Left ventricle myocardium inferior (tissue), 1 donor: ENCODE measurements around the gene ZNF326. TPM values are rescaled to one million over a fixed set of nuclear protein-coding genes. Genes with fewer than 3 reads are reported as not detected.
"Not testable (repeated sequence)": the region's sequence is repeated elsewhere in the genome, so short reads cannot be mapped to it uniquely, and the experiment has no call there.

Experiments
- DNase-seq: peaks from one replicate; pipeline ENCODE4 v3.0.0-alpha.2; 2020
- H3K27ac ChIP-seq: fragments of 200-600 bp; replicated peaks from 2 replicates; pipeline ENCODE4 v1.8.0; 2021
- H3K27me3 ChIP-seq: fragments of 200-600 bp; 2 replicates; pipeline ENCODE4 v1.8.0; 2021; ENCODE audit warnings: low read depth
- H3K36me3 ChIP-seq: fragments of 200-600 bp; 2 replicates; pipeline ENCODE4 v1.8.0; 2021
- H3K4me1 ChIP-seq: fragments of 200-600 bp; 2 replicates; pipeline ENCODE4 v1.8.0; 2021
- H3K4me3 ChIP-seq: fragments of 200-600 bp; 2 replicates; pipeline ENCODE4 v1.8.0; 2021; ENCODE audit warnings: mild to moderate bottlenecking, moderate library complexity
- H3K9me3 ChIP-seq: fragments of 200-600 bp; replicated peaks from 2 replicates; pipeline ENCODE4 v1.8.0; 2021
- intact Hi-C: fragments of 100-400 bp; cut with micrococcal nuclease; formaldehyde crosslinking; loops from one replicate; pipeline ENCODE4 v1.11.0; 2022
- total RNA-seq: library from RNA; stranded (reverse); fragmentation: NEBNext Ultra II Directional; extraction: Animal tissue kit (Norgen Biotek cat#: 25700); gene quantifications from one replicate; pipeline ENCODE4 v1.2.1, GENCODE V29; 2021
- TF ChIP-seq, protein P1 (sequence below): fragments of 200-600 bp; IDR thresholded peaks from 2 replicates; pipeline ENCODE4 v1.8.0; 2021; ENCODE audit warnings: antibody characterized with exemption, mild to moderate bottlenecking, borderline replicate concordance
- donor health status: DM: no; HTN: yes; CAD: no; lungs with severe emphysema.

Gene ZNF326
- total RNA-seq, 1 donor from 2014 or later = 18.1 TPM

DNA sequence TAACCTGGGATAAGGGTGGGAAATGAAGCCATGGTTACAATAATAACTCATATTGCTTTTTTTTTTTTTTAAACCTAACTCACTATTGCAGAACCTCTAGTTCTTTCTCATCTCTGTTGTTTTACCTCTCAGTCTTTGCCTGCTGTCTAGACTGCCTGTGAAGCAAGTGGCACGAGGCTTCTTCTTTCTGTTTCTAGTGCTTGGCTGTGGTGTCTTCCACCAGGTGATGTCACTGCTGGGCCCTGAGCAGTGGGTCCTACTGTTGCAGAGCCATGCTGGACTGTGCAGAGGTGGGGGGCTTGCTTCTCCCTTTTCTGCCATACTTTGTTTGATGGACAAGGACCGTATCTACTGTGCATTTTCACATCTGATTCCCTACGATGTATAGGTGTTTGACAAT lies 51.7 kb downstream of the ZNF326 start:
- DNase-seq = no peak
- TF ChIP-seq, protein P1, sequence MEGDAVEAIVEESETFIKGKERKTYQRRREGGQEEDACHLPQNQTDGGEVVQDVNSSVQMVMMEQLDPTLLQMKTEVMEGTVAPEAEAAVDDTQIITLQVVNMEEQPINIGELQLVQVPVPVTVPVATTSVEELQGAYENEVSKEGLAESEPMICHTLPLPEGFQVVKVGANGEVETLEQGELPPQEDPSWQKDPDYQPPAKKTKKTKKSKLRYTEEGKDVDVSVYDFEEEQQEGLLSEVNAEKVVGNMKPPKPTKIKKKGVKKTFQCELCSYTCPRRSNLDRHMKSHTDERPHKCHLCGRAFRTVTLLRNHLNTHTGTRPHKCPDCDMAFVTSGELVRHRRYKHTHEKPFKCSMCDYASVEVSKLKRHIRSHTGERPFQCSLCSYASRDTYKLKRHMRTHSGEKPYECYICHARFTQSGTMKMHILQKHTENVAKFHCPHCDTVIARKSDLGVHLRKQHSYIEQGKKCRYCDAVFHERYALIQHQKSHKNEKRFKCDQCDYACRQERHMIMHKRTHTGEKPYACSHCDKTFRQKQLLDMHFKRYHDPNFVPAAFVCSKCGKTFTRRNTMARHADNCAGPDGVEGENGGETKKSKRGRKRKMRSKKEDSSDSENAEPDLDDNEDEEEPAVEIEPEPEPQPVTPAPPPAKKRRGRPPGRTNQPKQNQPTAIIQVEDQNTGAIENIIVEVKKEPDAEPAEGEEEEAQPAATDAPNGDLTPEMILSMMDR = no peak
- Histone ChIP-seq H3K4me1 (no peaks in the 10 kb centered on the region), H3K36me3 (no peaks in the 10 kb centered on the region), H3K9me3 (no peaks in the 10 kb centered on the region), H3K4me3 (no peak overlapping the region), H3K27ac (no peak overlapping the region), H3K27me3 (peaks cover 23% of the 10 kb centered on the region)
- intact Hi-C loops = no loop called here

DNA sequence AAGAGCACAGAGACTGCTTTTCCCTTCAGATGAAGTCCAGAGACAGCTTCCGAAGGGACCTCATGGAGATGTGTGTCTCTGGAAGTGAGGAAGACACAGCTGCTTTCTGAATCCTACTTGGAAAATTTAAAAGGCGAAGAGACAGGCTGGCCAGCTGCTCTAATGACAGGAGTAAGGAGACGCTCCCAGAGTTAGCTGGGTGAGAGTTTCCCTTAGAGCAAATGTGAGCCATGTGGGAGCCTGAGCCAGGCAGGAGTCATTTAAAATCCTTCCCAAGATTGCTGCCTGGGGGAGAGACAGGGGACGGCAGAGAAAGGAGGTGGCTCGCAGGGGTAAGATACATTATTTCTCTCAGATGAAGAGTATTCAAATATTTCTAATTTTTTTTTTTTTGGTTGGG lies 53.1 kb downstream of the ZNF326 start:
- no peak overlapping the region for H3K4me3 ChIP-seq
- no peak overlapping the region for H3K27ac ChIP-seq
- no peak for DNase-seq
- no peaks in the 10 kb centered on the region for H3K36me3 ChIP-seq
- H3K9me3 ChIP-seq = no peaks in the 10 kb centered on the region
- intact Hi-C loops = no loop called here
- H3K27me3 ChIP-seq = peaks cover 23% of the 10 kb centered on the region
- H3K4me1 ChIP-seq = no peaks in the 10 kb centered on the region
- TF ChIP-seq, protein P1 = no peak

GRCh38 chr1:90062700-90063643 lies 68.1 kb downstream of the ZNF326 start:
- intact Hi-C loops, H3K27ac ChIP-seq, H3K4me1 ChIP-seq, H3K4me3 ChIP-seq, DNase-seq, H3K9me3 ChIP-seq, H3K36me3 ChIP-seq: not testable (repeated sequence)
- H3K27me3 ChIP-seq = peaks cover 14% of the 10 kb centered on the region

GRCh38 chr1:90064109-90064508 lies 69.2 kb downstream of the ZNF326 start:
- H3K4me1 ChIP-seq, H3K9me3 ChIP-seq, H3K4me3 ChIP-seq, H3K27ac ChIP-seq, H3K36me3 ChIP-seq, DNase-seq, intact Hi-C loops: not testable (repeated sequence)
- H3K27me3 ChIP-seq = peaks cover 14% of the 10 kb centered on the region

GRCh38 chr1:90067194-90067931 lies 72.5 kb downstream of the ZNF326 start:
- H3K4me1 ChIP-seq = no peaks in the 10 kb centered on the region
- intact Hi-C loops = no loop called here
- TF ChIP-seq, protein P1 = no peak
- H3K9me3 ChIP-seq = no peaks in the 10 kb centered on the region
- no peak for DNase-seq
- no peaks in the 10 kb centered on the region for H3K36me3 ChIP-seq
- H3K27ac ChIP-seq = no peak overlapping the region
- no peak overlapping the region for H3K4me3 ChIP-seq
- H3K27me3 ChIP-seq = peaks cover 14% of the 10 kb centered on the region

GRCh38 chr1:90068611-90069280 lies 73.8 kb downstream of the ZNF326 start:
- Histone ChIP-seq H3K4me3 (no peak overlapping the region), H3K27ac (no peak overlapping the region), H3K4me1 (no peaks in the 10 kb centered on the region), H3K9me3 (no peaks in the 10 kb centered on the region), H3K36me3 (no peaks in the 10 kb centered on the region), H3K27me3 (peaks cover 12% of the 10 kb centered on the region)
- DNase-seq = no peak
- TF ChIP-seq, protein P1 = no peak
- intact Hi-C loops = no loop called here
